PC-3 (cell line): ENCODE measurements around the gene FBXO42. TPM values are rescaled to one million over a fixed set of nuclear protein-coding genes. Genes with fewer than 3 reads are reported as not detected.
"Not testable (repeated sequence)": the region's sequence is repeated elsewhere in the genome, so short reads cannot be mapped to it uniquely, and the experiment has no call there.

Experiments used
- ATAC-seq: fragments of 200-7000 bp; cut with Tn5 transposase; 2 replicates; pipeline ENCODE4 v1.9.1; 2020; ENCODE audit warnings: mild to moderate bottlenecking, moderate library complexity
- BruUV-seq: library from RNA; stranded (reverse); fragments of 400-500 nt; replicated peaks from 2 replicates; lab custom pipeline; 2021; lab: Mats Ljungman, UMichigan
- CTCF ChIA-PET: fragments of 300-600 bp; sonication (Branson Sonifier 250); formaldehyde crosslinking; loops from one replicate; lab custom pipeline; 2022; ENCODE audit warnings: antibody characterized with exemption; lab: Charles Lee
- POLR2A ChIA-PET: fragments of 300-600 bp; sonication (Branson Sonifier 250); formaldehyde crosslinking; loops from one replicate; lab custom pipeline; 2022; ENCODE audit warnings: antibody characterized with exemption; ENCODE audit not compliant: unreplicated experiment; lab: Charles Lee
- DNase-seq: peaks from one replicate; pipeline ENCODE4 v3.0.0-alpha.2; 2015
- H2AFZ ChIP-seq: fragments of 300-600 bp; sonication (generic); 2 replicates; pipeline ENCODE4 v1.6.0; 2016; ENCODE audit warnings: antibody characterized with exemption, low read length
- H3F3A ChIP-seq: fragments of 300-600 bp; sonication (generic); one replicate; pipeline ENCODE4 v1.6.0; 2017; ENCODE audit warnings: antibody characterized with exemption, low read length, control low read depth, mild to moderate bottlenecking; ENCODE audit not compliant: unreplicated experiment
- H3K27ac ChIP-seq: fragments of 300-600 bp; sonication (generic); 2 replicates; pipeline ENCODE4 v1.5.1; 2016; ENCODE audit warnings: mild to moderate bottlenecking, low read length
- H3K27me3 ChIP-seq: fragments of 300-600 bp; sonication (generic); 2 replicates; pipeline ENCODE4 v1.6.1; 2016; ENCODE audit warnings: low read length, mixed read lengths
- H3K36me3 ChIP-seq: fragments of 300-600 bp; sonication (generic); 2 replicates; pipeline ENCODE4 v1.6.1; 2016; ENCODE audit warnings: low read depth, mixed run types, low read length, mixed read lengths
- H3K4me1 ChIP-seq: fragments of 300-600 bp; sonication (generic); 2 replicates; pipeline ENCODE4 v1.5.1; 2016; ENCODE audit warnings: low read length; ENCODE audit not compliant: insufficient read depth
- H3K4me2 ChIP-seq: fragments of 300-600 bp; sonication (generic); 2 replicates; pipeline ENCODE4 v1.6.0; 2016; ENCODE audit warnings: low read length
- H3K4me3 ChIP-seq: fragments of 300-600 bp; sonication (generic); 2 replicates; pipeline ENCODE4 v1.5.1; 2016; ENCODE audit warnings: mild to moderate bottlenecking, low read length, mixed read lengths
- H3K79me2 ChIP-seq: fragments of 300-600 bp; sonication (generic); 2 replicates; pipeline ENCODE4 v1.6.1; 2017; ENCODE audit warnings: low read length, mixed read lengths
- H3K9ac ChIP-seq: fragments of 300-600 bp; sonication (generic); 2 replicates; pipeline ENCODE4 v1.6.0; 2016; ENCODE audit warnings: mild to moderate bottlenecking, low read length
- H3K9me2 ChIP-seq: fragments of 300-600 bp; sonication (generic); replicated peaks from 2 replicates; pipeline ENCODE4 v1.6.1; 2016; ENCODE audit warnings: mixed run types, low read length, mixed read lengths
- H3K9me3 ChIP-seq: fragments of 300-600 bp; sonication (generic); 2 replicates; pipeline ENCODE4 v1.6.1; 2016; ENCODE audit warnings: low read length, mixed read lengths
- H4K20me1 ChIP-seq: fragments of 300-600 bp; sonication (generic); 2 replicates; pipeline ENCODE4 v1.6.1; 2016; ENCODE audit warnings: low read length, mixed read lengths
- EZH2 ChIP-seq: fragments of 300-600 bp; sonication (generic); IDR thresholded peaks from one replicate; pipeline ENCODE4 v1.6.1; 2017; ENCODE audit warnings: antibody characterized with exemption, mild to moderate bottlenecking, low read length; ENCODE audit not compliant: unreplicated experiment
- EZH2phosphoT487 ChIP-seq: fragments of 300-600 bp; sonication (generic); IDR thresholded peaks from 2 replicates; pipeline ENCODE4 v1.6.1; 2018; ENCODE audit warnings: mild to moderate bottlenecking, antibody characterized with exemption, low read length, borderline replicate concordance
- intact Hi-C: fragments of 100-400 bp; cut with micrococcal nuclease; formaldehyde crosslinking; loops from 2 replicates; pipeline ENCODE4 v1.9.0; 2023
- total RNA-seq: library from RNA; depleted of rRNA; stranded (reverse); fragments of >200 nt; gene quantifications from 2 replicates; pipeline ENCODE4 v1.2.3, GENCODE V29; 2014
- TF ChIP-seq, protein P1 (sequence below): fragments of 300-600 bp; sonication (generic); conservative IDR thresholded peaks from 2 replicates; pipeline ENCODE4 v1.5.1; 2017; ENCODE audit warnings: antibody characterized with exemption, low read depth, mild to moderate bottlenecking, low read length

FBXO42 gene
- total RNA-seq, 1 experiment from 2014 or later = 16.0 TPM

DNA sequence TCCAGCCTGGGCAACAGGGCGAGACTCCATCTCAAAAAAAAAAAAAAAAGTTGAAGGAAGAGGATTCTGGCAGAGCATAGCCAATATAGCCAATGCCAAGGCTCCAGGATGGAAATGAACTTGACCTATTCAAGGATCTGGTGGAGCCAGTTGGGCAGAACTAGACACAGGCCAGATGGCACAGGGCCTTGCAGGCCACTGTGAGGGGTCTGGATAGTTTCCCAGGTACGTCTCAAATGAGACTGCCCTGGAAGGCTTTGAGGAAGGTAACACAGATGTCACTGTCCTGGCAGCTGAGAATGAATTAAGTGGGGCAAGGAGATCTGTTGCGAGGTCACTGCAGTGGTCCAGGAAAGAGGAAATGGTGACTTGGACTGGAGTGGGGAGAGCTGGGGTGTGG, 127.8 kb downstream of the FBXO42 start:
- no TSS peak for BruUV-seq
- TF ChIP-seq EZH2 (no peak), EZH2phosphoT487 (no peak)
- TF ChIP-seq, protein P1, sequence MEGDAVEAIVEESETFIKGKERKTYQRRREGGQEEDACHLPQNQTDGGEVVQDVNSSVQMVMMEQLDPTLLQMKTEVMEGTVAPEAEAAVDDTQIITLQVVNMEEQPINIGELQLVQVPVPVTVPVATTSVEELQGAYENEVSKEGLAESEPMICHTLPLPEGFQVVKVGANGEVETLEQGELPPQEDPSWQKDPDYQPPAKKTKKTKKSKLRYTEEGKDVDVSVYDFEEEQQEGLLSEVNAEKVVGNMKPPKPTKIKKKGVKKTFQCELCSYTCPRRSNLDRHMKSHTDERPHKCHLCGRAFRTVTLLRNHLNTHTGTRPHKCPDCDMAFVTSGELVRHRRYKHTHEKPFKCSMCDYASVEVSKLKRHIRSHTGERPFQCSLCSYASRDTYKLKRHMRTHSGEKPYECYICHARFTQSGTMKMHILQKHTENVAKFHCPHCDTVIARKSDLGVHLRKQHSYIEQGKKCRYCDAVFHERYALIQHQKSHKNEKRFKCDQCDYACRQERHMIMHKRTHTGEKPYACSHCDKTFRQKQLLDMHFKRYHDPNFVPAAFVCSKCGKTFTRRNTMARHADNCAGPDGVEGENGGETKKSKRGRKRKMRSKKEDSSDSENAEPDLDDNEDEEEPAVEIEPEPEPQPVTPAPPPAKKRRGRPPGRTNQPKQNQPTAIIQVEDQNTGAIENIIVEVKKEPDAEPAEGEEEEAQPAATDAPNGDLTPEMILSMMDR = no peak
- CTCF ChIA-PET = no interaction called here

DNA sequence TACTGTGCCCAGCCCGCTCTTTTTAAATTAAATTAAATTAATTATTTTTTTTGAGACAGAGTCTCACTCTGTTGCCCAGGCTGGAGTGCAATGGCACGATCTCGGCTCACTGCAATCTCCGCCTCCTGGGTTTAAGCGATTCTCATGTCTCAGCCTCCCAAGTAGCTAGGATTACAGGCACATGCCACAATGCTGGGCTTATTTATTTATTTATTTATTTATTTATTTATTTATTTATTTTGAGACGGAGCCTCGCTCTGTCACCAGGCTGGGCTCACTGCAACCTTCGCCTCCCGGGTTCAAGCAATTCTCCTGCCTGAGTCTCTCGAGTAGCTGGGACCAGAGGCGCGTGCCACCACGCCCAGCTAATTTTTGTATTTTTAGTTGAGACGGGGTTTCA, 129.6 kb downstream of the FBXO42 start:
- POLR2A ChIA-PET, H3K27ac ChIP-seq, H2AFZ ChIP-seq, H3K9me2 ChIP-seq, H3K79me2 ChIP-seq, CTCF ChIA-PET, H3F3A ChIP-seq, H3K9ac ChIP-seq, H3K9me3 ChIP-seq, H3K4me2 ChIP-seq, H3K4me3 ChIP-seq, H3K27me3 ChIP-seq, DNase-seq, intact Hi-C loops, ATAC-seq, H4K20me1 ChIP-seq, H3K36me3 ChIP-seq, H3K4me1 ChIP-seq, BruUV-seq: not testable (repeated sequence)

More for the DNA sequence above, 127.8 kb downstream of the FBXO42 start:
- H2AFZ ChIP-seq = no peak overlapping the region
- no peaks in the 10 kb centered on the region for H4K20me1 ChIP-seq
- intact Hi-C loops = no loop called here
- no peaks in the 10 kb centered on the region for H3K36me3 ChIP-seq
- no peaks in the 10 kb centered on the region for H3K27me3 ChIP-seq
- no peak overlapping the region for H3K4me2 ChIP-seq
- H3K27ac ChIP-seq = no peak overlapping the region
- no peaks in the 10 kb centered on the region for H3K9me3 ChIP-seq
- ATAC-seq = no peak
- POLR2A ChIA-PET = no interaction called here
- H3K9me2 ChIP-seq = no peaks in the 10 kb centered on the region
- no peak overlapping the region for H3K4me3 ChIP-seq
- H3F3A ChIP-seq = no peaks in the 10 kb centered on the region
- no peaks in the 10 kb centered on the region for H3K4me1 ChIP-seq
- no peak for DNase-seq
- H3K79me2 ChIP-seq = no peaks in the 10 kb centered on the region
- H3K9ac ChIP-seq = no peak overlapping the region

- Histone ChIP-seq H4K20me1 (no peaks in the 10 kb centered on the region), H3K36me3 (no peaks in the 10 kb centered on the region), H3K9me3 (no peaks in the 10 kb centered on the region), H3K9ac (no peak overlapping the region), H3K9me2 (no peaks in the 10 kb centered on the region), H3K27me3 (no peaks in the 10 kb centered on the region), H3K27ac (no peak overlapping the region), H3K4me1 (peaks cover 5% of the 10 kb centered on the region; the same call in 1 of the 2 replicates), H3F3A (no peaks in the 10 kb centered on the region), H3K4me3 (no peak overlapping the region), H2AFZ (no peak overlapping the region), H3K79me2 (no peaks in the 10 kb centered on the region), H3K4me2 (no peak overlapping the region)
- no TSS peak for BruUV-seq
- intact Hi-C loops = no loop called here
- no peak for DNase-seq
- ChIA-PET CTCF (no interaction called here), POLR2A (no interaction called here)
- TF ChIP-seq, protein P1 = no peak
- TF ChIP-seq EZH2phosphoT487 (no peak), EZH2 (no peak)
- no peak for ATAC-seq
Measured at GRCh38 chr1:16221499-16221898, 130.8 kb downstream of the FBXO42 start.
